GM18526 (cell line): ENCODE data around the gene ANAPC2.
A peak's percentile ranks its signal among the peaks of the same experiment; 100 is the strongest.

Experiments
- POLR2A ChIP-seq: IDR thresholded peaks from 3 replicates; pipeline ENCODE4 v1.6.1; 2011; ENCODE audit not compliant: insufficient read length; ENCODE audit errors: extremely low read depth

Gene ANAPC2

DNA sequence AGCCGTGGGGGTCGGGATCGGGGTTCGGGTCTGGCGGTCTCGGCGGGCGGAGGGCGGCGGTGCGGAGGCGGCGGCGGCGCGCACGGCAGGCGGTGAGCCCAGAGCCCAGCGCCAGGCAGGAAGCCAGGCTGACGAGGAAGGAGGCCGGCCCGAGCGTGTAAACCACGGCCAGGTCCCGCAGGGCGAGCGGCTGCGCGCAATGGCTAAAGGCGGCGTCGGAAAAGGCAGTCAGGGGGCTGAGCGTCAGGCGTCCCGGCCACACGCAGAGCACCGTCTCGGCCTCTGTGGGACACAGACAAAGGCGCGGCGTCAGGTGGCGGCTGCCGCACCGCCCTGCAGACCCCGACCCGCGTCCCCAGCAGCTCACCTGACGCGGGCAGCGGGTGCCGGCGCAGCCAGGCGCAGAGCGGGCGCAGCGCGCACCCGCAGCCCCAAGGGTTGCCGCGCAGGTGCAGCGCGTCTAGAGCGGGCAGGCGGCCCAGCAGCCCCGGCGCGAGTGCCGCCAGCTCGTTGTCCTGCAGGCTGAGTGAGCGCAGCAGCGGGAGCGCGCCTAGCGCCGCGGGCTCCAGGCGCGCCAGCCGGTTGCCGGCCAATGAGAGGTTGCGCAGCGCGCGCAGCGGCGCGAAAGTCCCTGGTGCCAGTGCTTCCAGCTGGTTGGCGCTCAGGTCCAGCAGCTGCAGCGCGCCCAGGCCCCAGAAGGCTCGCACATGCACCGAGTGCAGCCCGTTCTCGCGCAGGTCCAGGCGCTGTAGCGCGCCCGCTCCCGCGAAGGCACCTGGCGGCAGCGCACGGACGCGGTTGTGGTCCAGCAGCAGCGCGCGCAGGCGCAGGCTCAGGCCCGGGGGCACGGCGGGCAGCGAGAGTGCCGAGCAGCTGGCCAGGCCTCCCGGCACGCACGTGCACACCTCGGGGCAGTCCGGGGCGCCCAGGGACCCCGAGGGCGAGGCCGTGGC lies 19.2 kb downstream of the ANAPC2 start:
- peak; percentile 36 for TF ChIP-seq POLR2A

- no peak for TF ChIP-seq POLR2A
Observed at GRCh38 chr9:137168573-137168903, 19.8 kb downstream of the ANAPC2 start.

- no peak for TF ChIP-seq POLR2A
Observed at GRCh38 chr9:137167747-137168572, 20.4 kb downstream of the ANAPC2 start.

GRCh38 chr9:137167277-137167746 lies 21.0 kb downstream of the ANAPC2 start:
- TF ChIP-seq POLR2A = no peak

DNA sequence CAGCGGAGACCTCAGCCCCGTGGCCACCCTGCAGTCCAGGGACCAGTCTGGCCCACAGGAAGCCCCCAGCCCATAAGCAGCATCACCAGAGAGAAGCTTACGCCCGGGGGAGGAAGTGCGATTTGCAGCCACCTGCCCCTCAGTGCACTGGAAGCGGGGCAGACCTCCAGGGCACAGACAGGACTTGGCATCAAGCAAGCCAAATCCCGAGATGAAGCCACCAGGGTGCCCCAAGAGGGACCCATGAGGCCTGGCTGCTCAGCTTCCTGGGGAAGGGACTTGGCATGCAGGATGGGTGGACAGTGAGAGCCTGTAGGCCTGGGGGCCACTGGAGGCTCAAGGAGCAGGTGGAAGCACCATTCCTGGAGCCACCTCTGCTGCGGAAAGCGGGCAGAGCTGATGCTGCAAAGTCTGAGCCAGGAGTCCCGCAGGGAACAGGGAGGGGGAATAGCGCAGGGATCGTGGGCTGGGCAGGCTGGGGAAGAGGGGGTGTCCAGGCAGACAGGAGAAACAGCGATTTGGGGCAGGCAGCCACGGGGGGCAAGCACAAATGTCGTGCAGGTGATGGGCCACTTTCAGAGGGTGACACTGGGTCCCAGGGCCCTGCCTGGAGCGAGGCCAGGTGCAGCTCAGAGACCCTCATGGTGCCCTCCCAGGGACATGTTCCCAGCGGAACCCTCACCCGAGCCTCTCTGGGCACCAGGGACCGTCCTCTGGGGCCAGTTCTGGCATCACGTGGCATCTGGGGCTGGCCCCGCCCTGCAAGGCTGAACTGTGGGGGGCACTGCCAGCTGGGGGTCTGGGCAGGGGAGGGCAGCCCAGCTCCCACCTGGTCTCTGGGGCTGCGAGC lies 21.8 kb downstream of the ANAPC2 start:
- TF ChIP-seq POLR2A = no peak

GRCh38 chr9:137165250-137165836 lies 23.0 kb downstream of the ANAPC2 start:
- TF ChIP-seq POLR2A = no peak

DNA sequence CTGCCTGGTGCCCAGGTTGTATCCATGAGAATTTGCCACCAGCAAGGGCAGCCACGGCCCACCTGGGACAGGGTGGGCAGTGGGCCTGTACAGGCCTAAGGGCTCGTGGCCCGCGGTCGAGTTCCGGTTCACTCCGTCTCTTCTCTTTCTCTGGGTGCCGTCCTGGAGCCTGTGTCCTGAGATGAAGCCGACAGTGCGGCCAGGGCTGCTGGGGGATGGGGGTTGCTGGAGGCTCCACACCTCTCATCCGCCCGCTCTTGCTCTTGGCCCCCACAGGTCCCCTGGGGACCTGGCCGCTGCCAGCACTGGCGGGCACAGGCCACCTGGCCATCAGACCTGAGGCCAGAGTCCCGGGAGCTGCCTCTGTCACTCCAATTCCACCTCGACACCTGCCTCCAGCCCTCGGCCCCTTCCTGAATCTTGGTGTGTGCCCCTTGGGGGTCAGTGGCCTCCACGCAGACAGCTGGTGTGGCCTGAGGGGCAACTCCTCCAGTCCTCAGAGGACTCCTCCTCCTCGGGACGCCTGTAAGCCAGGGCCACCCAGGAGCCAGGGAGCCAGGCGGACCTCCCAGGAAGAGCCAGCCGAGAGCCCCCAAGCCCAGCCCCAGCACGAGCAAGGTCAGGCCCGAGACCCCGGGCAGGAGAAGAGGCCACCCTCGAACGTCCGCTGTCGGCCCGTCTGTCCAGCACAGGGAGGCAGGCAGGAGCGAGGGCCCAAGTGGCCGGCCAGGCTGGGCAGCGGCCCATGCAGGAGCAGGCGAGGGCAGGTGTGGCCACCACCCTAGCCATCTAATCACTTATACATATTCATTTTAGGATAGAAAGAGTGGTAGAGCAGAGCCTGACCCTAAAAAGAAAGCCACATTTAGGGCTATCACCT lies 23.8 kb downstream of the ANAPC2 start:
- TF ChIP-seq POLR2A = no peak

GRCh38 chr9:137163805-137164204 lies 24.6 kb downstream of the ANAPC2 start:
- no peak for TF ChIP-seq POLR2A

DNA sequence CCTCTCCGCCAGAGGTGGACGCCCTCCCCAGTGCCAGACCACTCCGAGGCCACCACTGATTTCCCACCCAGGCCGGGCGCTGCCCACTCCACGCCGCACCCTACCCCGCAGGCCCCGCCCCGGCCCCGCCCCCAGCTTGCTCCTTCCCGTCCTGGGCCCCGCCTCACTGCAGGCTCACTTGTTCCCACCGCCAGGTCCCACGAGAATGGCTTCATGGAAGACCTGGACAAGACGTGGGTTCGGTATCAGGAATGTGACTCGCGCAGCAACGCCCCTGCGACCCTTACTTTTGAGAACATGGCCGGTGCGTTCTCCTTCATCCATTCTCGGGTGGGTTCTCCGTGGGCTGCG lies 25.0 kb downstream of the ANAPC2 start:
- TF ChIP-seq POLR2A = no peak

GRCh38 chr9:137162505-137163364 lies 25.6 kb downstream of the ANAPC2 start:
- no peak for TF ChIP-seq POLR2A

DNA sequence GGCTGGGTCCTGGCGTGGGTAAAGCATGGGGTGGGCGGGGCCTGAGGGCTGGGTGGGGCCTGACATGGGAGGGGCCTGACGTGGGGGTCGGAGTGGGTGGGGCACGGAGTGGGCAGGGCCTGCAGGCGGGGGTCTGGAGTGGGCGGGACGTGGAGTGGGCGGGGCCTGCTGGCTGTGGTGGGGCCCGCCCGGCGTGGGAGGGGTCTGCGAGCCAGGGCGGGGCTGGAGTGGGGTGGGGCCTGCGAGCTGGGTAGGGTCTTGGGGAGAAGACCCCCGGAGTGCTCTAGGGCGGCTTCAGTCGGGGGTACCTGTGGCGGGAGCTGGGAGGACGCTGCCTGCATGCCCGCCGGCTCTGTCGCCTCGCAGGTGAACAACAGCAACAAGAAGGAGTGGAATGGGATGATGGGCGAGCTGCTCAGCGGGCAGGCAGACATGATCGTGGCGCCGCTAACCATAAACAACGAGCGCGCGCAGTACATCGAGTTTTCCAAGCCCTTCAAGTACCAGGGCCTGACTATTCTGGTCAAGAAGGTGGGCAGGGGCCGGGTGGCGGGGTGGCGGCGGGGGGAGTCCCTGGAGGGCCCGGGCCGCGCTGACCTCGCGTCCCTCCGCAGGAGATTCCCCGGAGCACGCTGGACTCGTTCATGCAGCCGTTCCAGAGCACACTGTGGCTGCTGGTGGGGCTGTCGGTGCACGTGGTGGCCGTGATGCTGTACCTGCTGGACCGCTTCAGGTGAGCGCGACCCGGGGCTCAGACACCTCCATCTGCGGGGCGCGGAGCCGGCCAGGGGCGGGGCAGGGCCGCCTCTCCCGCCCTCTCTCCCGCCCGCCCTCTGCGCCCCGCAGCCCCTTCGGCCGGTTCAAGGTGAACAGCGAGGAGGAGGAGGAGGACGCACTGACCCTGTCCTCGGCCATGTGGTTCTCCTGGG lies 26.5 kb downstream of the ANAPC2 start:
- no peak for TF ChIP-seq POLR2A
